Measurements from ENCODE around the gene ADAMTS20. TPM values are rescaled to one million over a fixed set of nuclear protein-coding genes. Genes with fewer than 3 reads are reported as not detected.

Gene ADAMTS20
- not detected for total RNA-seq

- Histone ChIP-seq H3K4me3 (peak within 1 kb of the TSS in 1 of 2 donors; percentile 4), H3K36me3 (no peaks in the 10 kb centered on the region), H3K27me3 (peaks cover 9% of the 10 kb centered on the region in 2 donors), H3K4me1 (no peaks in the 10 kb centered on the region), H3K27ac (no peak within 1 kb of the TSS), H3K9me3 (peaks cover 0 to 19% of the 10 kb centered on the region in 2 donors)
- no peak for TF ChIP-seq CTCF (IDR thresholded peaks at IDR 0.05)
- DNase-seq (ENCODE audit: low spot score) = no peak
These were observed at the start of gene ADAMTS20 for GRCh38 chr12:43551971-43552559. TSS of gene ADAMTS20 (minus strand) at chr12:43552203. CDS start at chr12:43551921, 282 bp downstream.

- H3K4me1 ChIP-seq = no peaks in the 10 kb centered on the region
- H3K27me3 ChIP-seq = no peaks in the 10 kb centered on the region
- no peak overlapping the region for H3K4me3 ChIP-seq
- H3K36me3 ChIP-seq = no peaks in the 10 kb centered on the region
- DNase-seq (ENCODE audit: low spot score) = no peak
- no peak overlapping the region for H3K27ac ChIP-seq
- TF ChIP-seq CTCF (IDR thresholded peaks at IDR 0.05) = no peak
- no peaks in the 10 kb centered on the region for H3K9me3 ChIP-seq
These were observed 47.7 kb upstream of the ADAMTS20 start for GRCh38 chr12:43599708-43600107.

GRCh38 chr12:43599066-43599465 lies 47.1 kb upstream of the ADAMTS20 start:
- no peaks in the 10 kb centered on the region for H3K36me3 ChIP-seq
- TF ChIP-seq CTCF (IDR thresholded peaks at IDR 0.05) = no peak
- H3K27ac ChIP-seq = no peak overlapping the region
- no peaks in the 10 kb centered on the region for H3K27me3 ChIP-seq
- DNase-seq (ENCODE audit: low spot score) = no peak
- H3K9me3 ChIP-seq = no peaks in the 10 kb centered on the region
- H3K4me3 ChIP-seq = no peak overlapping the region
- H3K4me1 ChIP-seq = no peaks in the 10 kb centered on the region

- H3K9me3 ChIP-seq = no peaks in the 10 kb centered on the region
- no peaks in the 10 kb centered on the region for H3K36me3 ChIP-seq
- no peak for DNase-seq (ENCODE audit: low spot score)
- no peak overlapping the region for H3K4me3 ChIP-seq
- no peaks in the 10 kb centered on the region for H3K4me1 ChIP-seq
- TF ChIP-seq CTCF (IDR thresholded peaks at IDR 0.05) = no peak
- no peaks in the 10 kb centered on the region for H3K27me3 ChIP-seq
- no peak overlapping the region for H3K27ac ChIP-seq
These were observed 38.3 kb upstream of the ADAMTS20 start for GRCh38 chr12:43590307-43590706.

GRCh38 chr12:43586646-43587245 lies 34.7 kb upstream of the ADAMTS20 start:
- no peaks in the 10 kb centered on the region for H3K9me3 ChIP-seq
- no peaks in the 10 kb centered on the region for H3K4me1 ChIP-seq
- H3K27ac ChIP-seq = no peak overlapping the region
- no peaks in the 10 kb centered on the region for H3K27me3 ChIP-seq
- DNase-seq (ENCODE audit: low spot score) = no peak
- no peak overlapping the region for H3K4me3 ChIP-seq
- no peaks in the 10 kb centered on the region for H3K36me3 ChIP-seq
- no peak for TF ChIP-seq CTCF (IDR thresholded peaks at IDR 0.05)

GRCh38 chr12:43585676-43586075 lies 33.7 kb upstream of the ADAMTS20 start:
- no peaks in the 10 kb centered on the region for H3K4me1 ChIP-seq
- no peaks in the 10 kb centered on the region for H3K9me3 ChIP-seq
- H3K27me3 ChIP-seq = no peaks in the 10 kb centered on the region
- DNase-seq (ENCODE audit: low spot score) = no peak
- H3K4me3 ChIP-seq = no peak overlapping the region
- no peaks in the 10 kb centered on the region for H3K36me3 ChIP-seq
- H3K27ac ChIP-seq = no peak overlapping the region
- TF ChIP-seq CTCF (IDR thresholded peaks at IDR 0.05) = no peak
